DLD1 (cell line): Measurements from ENCODE around the gene VAC14.
"Not testable (repeated sequence)": the region's sequence is repeated elsewhere in the genome, so short reads cannot be mapped to it uniquely, and the experiment has no call there.

ENCODE experiments used
- in situ Hi-C: cut with HindIII; loops from 2 replicates; pipeline ENCODE4 v1.10.0; 2017; ENCODE audit warnings: low sequenced_read_pairs

VAC14 gene

GRCh38 chr16:70800781-70801480 lies at the start of gene VAC14:
Gene VAC14, minus strand, starts transcription at chr16:70801158. Its CDS starts 258 bp downstream, at chr16:70800900.
- in situ Hi-C loops: no loop called here

GRCh38 chr16:70823498-70824118 lies 22.6 kb upstream of the VAC14 start:
- in situ Hi-C loops: not testable (repeated sequence)

- in situ Hi-C loops: not testable (repeated sequence)
Measured at GRCh38 chr16:70822734-70823133, 21.8 kb upstream of the VAC14 start.

- in situ Hi-C loops: not testable (repeated sequence)
Measured at GRCh38 chr16:70818088-70818487, 17.1 kb upstream of the VAC14 start.

- in situ Hi-C loops: no loop called here
Measured at GRCh38 chr16:70809392-70810060, 8.6 kb upstream of the VAC14 start.

GRCh38 chr16:70808371-70808770 lies 7.4 kb upstream of the VAC14 start:
- in situ Hi-C loops: no loop called here

GRCh38 chr16:70805787-70806186 lies 4.8 kb upstream of the VAC14 start:
- in situ Hi-C loops: no loop called here

GRCh38 chr16:70805380-70805779 lies 4.4 kb upstream of the VAC14 start:
- in situ Hi-C loops: no loop called here

- in situ Hi-C loops: no loop called here
Measured at GRCh38 chr16:70804734-70805169, 3.8 kb upstream of the VAC14 start.

GRCh38 chr16:70804153-70804733 lies 3.3 kb upstream of the VAC14 start:
- in situ Hi-C loops: no loop called here

GRCh38 chr16:70803319-70803718 lies 2.4 kb upstream of the VAC14 start:
- in situ Hi-C loops: no loop called here

GRCh38 chr16:70801611-70802010 lies 653 bp upstream of the VAC14 start:
- in situ Hi-C loops: no loop called here

- in situ Hi-C loops: no loop called here
Measured at GRCh38 chr16:70800311-70800710, 647 bp downstream of the VAC14 start.

- in situ Hi-C loops: no loop called here
Measured at GRCh38 chr16:70796301-70796700, 4.7 kb downstream of the VAC14 start.

GRCh38 chr16:70795296-70795912 lies 5.6 kb downstream of the VAC14 start:
- in situ Hi-C loops: no loop called here

- in situ Hi-C loops: no loop called here
Measured at GRCh38 chr16:70793851-70794502, 7.0 kb downstream of the VAC14 start.

- in situ Hi-C loops: no loop called here
Measured at GRCh38 chr16:70790815-70791214, 10.1 kb downstream of the VAC14 start.

GRCh38 chr16:70789595-70790447 lies 11.1 kb downstream of the VAC14 start:
- in situ Hi-C loops: no loop called here

GRCh38 chr16:70788668-70789594 lies 12.0 kb downstream of the VAC14 start:
- in situ Hi-C loops: no loop called here
